K562 (cell line): ENCODE data around the gene TMEM41A. TPM values are rescaled to one million over a fixed set of nuclear protein-coding genes. Genes with fewer than 3 reads are reported as not detected.
A peak's percentile ranks its signal among the peaks of the same experiment; 100 is the strongest.

ENCODE experiments used
- ATF1 ChIP-seq, 2 experiments: fragments of 450-650 bp in 1 of 2; IDR thresholded peaks; 2 replicates each; pipeline ENCODE4 v1.6.1; 2016; ENCODE audit warnings: missing compliant biosample characterization in 1 of 2, missing genetic modification characterization in 1 of 2
- CEBPZ ChIP-seq: fragments of 150-350 bp; IDR thresholded peaks from 2 replicates; pipeline ENCODE4 v1.6.1; 2014; ENCODE audit warnings: low read depth, mild to moderate bottlenecking, low read length, borderline replicate concordance
- ETS1 ChIP-seq: conservative IDR thresholded peaks from 2 replicates; pipeline ENCODE4 v1.6.1; 2011; ENCODE audit warnings: low read depth, mild to moderate bottlenecking, low read length; ENCODE audit not compliant: control insufficient read depth
- HDAC3 ChIP-seq: fragments of 450-650 bp; IDR thresholded peaks from 2 replicates; pipeline ENCODE4 v1.6.1; 2018; ENCODE audit warnings: borderline replicate concordance, mild to moderate bottlenecking, moderate library complexity; ENCODE audit not compliant: partially characterized antibody
- PCBP1 ChIP-seq: fragments of 200-400 bp; formaldehyde crosslinking; IDR thresholded peaks from 2 replicates; pipeline ENCODE4 v1.6.1; 2018; ENCODE audit warnings: mild to moderate bottlenecking, low read depth, low read length; ENCODE audit not compliant: poor library complexity, severe bottlenecking
- SOX6 ChIP-seq: fragments of 450-650 bp; IDR thresholded peaks from 2 replicates; pipeline ENCODE4 v1.6.1; 2014; ENCODE audit warnings: mild to moderate bottlenecking
- ZBTB49 ChIP-seq: sonication (generic); formaldehyde crosslinking; IDR thresholded peaks from 2 replicates; pipeline ENCODE4 v1.8.0; 2022; ENCODE audit warnings: missing genetic modification reagents, mild to moderate bottlenecking, borderline replicate concordance
- ZNF121 ChIP-seq: sonication (generic); formaldehyde crosslinking; conservative IDR thresholded peaks from 2 replicates; pipeline ENCODE4 v1.8.0; 2022; ENCODE audit warnings: missing genetic modification reagents
- ZNF318 ChIP-seq, 2 experiments: fragments of 450-650 bp; IDR thresholded peaks; 2 replicates each; pipeline ENCODE4 v1.6.1; 2016; ENCODE audit warnings: mild to moderate bottlenecking in 2 of 2, borderline replicate concordance in 1 of 2, low read depth in 1 of 2, moderate library complexity in 1 of 2
- ZNF586 ChIP-seq: fragments of 450-650 bp; formaldehyde crosslinking; conservative IDR thresholded peaks from 2 replicates; pipeline ENCODE4 v1.4.0; 2020; ENCODE audit warnings: mild to moderate bottlenecking, moderate library complexity
- polyA plus RNA-seq, 8 experiments: library from polyadenylated mRNA; depleted of rRNA in 4 of 8; stranded (reverse) in 5 of 8; unstranded in 3 of 8; fragments of >200 nt; fragmentation: Nextera tagmentation in 2 of 8; fragmentation: Illumina TruSeq in 1 of 8; extraction: Ambion mirVana in 2 of 8; extraction: Trizol in 1 of 8; gene quantifications; 2 replicates each; pipeline versions ENCODE4 v1.2.1 to v1.2.3, GENCODE V29; 2011 to 2014; ENCODE audit warnings: inconsistent platforms in 1 of 8, missing spikeins in 1 of 8
- total RNA-seq, 7 experiments: library from RNA; depleted of rRNA in 6 of 7; stranded (reverse); fragments of >200 nt in 6 of 7; fragmentation: Illumina TruSeq in 2 of 7; extraction: Trizol in 2 of 7; gene quantifications; 2 replicates each; pipeline versions ENCODE4 v1.2.1 to v1.2.3, GENCODE V29; 2011 to 2021; ENCODE audit warnings: low replicate concordance in 1 of 7

The TMEM41A gene
- total and polyA plus RNA-seq, 9 of the 15 experiments (the other 6 are each of a cell fraction or from before 2014, with no cell fraction given) = 22.5 to 65.9 (median 31.5) TPM

- TF ChIP-seq HDAC3 (peak; percentile 36), SOX6 (peak; percentile 83), PCBP1 (no peak), ZNF586 (CRISPR knock-in tag) (no peak), ZBTB49 (CRISPR knock-in tag) (no peak), ZNF121 (CRISPR knock-in tag) (no peak), ATF1 (CRISPR knock-in tag; IDR thresholded peaks at IDR 0.05) (no peak), ATF1 (tag; IDR thresholded peaks at IDR 0.05) (0 out of 2 replicates have a peak, but pooled peaks have one; percentile 13), ETS1 (no peak), CEBPZ (no peak), ZNF318 (IDR thresholded peaks at IDR 0.05; ENCODE audit: borderline replicate concordance in 1 of 2, low read depth in 1 of 2) (peak in 1 of 2 experiments; percentile 59; a peak in 2 of 4 replicates)
These were observed 38.6 kb upstream of the TMEM41A start (continued) for GRCh38 chr3:185537369-185537970.
